ENCODE data around the gene FNDC10. TPM values are rescaled to one million over a fixed set of nuclear protein-coding genes. Genes with fewer than 3 reads are reported as not detected.

The FNDC10 gene
- total RNA-seq, 4 donors from 2014 or later, result 1.4 to 3.0 (median 2.0) TPM

DNA sequence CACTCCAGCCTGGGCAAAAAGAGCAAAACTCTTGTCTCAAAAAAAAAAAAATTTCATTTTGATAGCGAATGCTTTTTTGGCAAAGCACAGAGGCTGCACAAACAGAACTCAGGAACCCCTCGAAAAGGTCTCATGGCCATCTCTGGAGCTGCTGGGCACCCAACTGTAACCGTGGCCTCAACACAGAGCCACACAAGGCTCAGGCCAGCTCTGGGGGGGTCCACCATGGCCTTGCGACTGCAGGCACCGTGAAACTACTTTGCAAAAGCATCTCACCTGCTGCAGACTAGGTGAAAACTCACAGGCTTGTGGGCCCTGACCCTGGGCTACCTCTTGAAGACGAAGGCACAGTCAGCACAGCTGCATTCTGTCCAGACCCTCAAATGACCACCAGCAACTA, 43.4 kb downstream of the FNDC10 start:
- H3K4me3 ChIP-seq, result no peak overlapping the region
- no peak overlapping the region for H3K27ac ChIP-seq
- peaks cover 0 to 26% (median 0%) of the 10 kb centered on the region in 4 donors for H3K4me1 ChIP-seq
- TF ChIP-seq POLR2A (IDR thresholded peaks at IDR 0.05) (no peak), EP300 (IDR thresholded peaks at IDR 0.05) (no peak)
- TF ChIP-seq, protein P1, sequence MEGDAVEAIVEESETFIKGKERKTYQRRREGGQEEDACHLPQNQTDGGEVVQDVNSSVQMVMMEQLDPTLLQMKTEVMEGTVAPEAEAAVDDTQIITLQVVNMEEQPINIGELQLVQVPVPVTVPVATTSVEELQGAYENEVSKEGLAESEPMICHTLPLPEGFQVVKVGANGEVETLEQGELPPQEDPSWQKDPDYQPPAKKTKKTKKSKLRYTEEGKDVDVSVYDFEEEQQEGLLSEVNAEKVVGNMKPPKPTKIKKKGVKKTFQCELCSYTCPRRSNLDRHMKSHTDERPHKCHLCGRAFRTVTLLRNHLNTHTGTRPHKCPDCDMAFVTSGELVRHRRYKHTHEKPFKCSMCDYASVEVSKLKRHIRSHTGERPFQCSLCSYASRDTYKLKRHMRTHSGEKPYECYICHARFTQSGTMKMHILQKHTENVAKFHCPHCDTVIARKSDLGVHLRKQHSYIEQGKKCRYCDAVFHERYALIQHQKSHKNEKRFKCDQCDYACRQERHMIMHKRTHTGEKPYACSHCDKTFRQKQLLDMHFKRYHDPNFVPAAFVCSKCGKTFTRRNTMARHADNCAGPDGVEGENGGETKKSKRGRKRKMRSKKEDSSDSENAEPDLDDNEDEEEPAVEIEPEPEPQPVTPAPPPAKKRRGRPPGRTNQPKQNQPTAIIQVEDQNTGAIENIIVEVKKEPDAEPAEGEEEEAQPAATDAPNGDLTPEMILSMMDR (IDR thresholded peaks at IDR 0.05), result no peak
- H3K36me3 ChIP-seq, result peaks cover 0 to 37% (median 0%) of the 10 kb centered on the region in 3 donors
- H3K9me3 ChIP-seq, result no peaks in the 10 kb centered on the region
- no peaks in the 10 kb centered on the region for H3K27me3 ChIP-seq
- no peak for DNase-seq (ENCODE audit: low spot score in 2 of 2)
- 81 to 90% methylated on average over 6 of the region's 6 CpGs for WGBS, 2 donors

DNA sequence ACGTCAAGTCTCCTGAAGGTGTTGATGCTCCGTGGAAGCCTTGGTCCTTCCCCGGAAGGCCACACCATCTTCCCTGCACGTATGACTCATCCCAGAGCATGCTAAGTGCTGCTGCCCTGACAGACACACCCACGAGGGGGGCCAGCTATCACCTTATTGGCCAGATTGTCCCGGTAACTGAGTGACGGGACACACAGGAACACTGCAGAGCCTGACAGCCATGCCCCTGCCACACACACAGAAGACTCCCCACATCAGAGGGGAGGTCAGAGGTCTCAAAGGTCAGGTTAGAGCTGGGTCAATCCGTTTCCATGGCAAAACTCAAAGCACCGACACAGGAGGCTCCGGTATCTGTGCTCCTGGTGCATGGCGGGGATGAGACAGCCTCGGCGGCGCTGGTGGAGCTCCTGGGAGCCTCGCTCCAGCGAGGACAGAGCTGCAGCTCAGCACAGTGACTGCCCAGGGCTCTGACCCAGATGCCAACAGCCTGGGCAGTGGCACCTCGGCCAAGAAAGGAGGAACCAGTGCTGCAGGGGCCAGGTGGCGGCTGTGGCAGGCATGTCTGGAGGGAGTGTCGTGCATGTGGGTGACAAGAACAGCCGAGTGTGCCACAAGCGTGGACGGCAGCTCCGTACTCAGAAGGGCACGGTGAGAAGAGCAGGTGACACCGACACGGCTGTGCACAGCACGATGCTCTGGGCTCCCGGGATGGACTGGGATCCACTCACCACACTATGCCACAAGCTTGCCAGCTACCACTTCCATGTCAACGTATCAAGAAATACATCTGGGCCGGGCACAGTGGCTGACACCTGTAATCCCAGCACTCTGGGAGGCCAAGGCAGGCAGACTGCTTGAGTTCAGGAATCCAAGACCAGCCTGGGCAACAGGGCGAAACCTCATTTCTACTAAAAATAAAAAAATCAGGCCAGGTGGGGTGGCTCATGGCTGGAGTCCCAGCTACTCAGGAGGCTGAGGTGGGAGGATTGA, 44.7 kb downstream of the FNDC10 start:
- H3K4me1 ChIP-seq, result peaks cover 0 to 37% (median 4%) of the 10 kb centered on the region in 4 donors
- H3K4me3 ChIP-seq, result no peak overlapping the region
- no peaks in the 10 kb centered on the region for H3K9me3 ChIP-seq
- 66 to 70% methylated on average over 24 to 30 of the region's 31 CpGs for WGBS, 2 donors
- no peak for DNase-seq (ENCODE audit: low spot score in 2 of 2)
- TF ChIP-seq POLR2A (IDR thresholded peaks at IDR 0.05) (no peak), EP300 (IDR thresholded peaks at IDR 0.05) (no peak)
- TF ChIP-seq, protein P1 (IDR thresholded peaks at IDR 0.05), result no peak
- H3K36me3 ChIP-seq, result peaks cover 0 to 24% (median 0%) of the 10 kb centered on the region in 3 donors
- H3K27me3 ChIP-seq, result no peaks in the 10 kb centered on the region
- H3K27ac ChIP-seq, result no peak overlapping the region

DNA sequence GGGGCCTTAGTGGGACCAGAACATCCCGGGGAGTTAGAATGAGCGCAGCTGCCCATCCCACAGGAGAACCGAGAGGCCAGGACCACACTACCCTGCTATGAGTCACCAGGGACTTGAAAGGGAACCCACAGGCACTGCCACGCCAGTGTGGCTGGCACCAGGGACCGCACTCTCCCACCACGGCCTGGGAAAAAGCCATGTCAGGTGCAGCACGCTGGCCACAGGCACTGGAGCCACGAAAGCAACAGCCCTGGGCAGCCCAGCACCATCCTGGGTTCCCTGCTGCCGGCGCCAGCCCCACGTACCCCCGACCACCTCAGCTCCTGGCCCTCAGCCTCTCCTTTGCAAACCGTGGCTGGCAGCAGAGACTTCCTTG, 45.4 kb downstream of the FNDC10 start:
- H3K4me3 ChIP-seq, result no peak overlapping the region
- H3K36me3 ChIP-seq, result peaks cover 0 to 19% (median 0%) of the 10 kb centered on the region in 3 donors
- H3K27ac ChIP-seq, result no peak overlapping the region
- DNase-seq (ENCODE audit: low spot score in 2 of 2), result no peak
- no peaks in the 10 kb centered on the region for H3K9me3 ChIP-seq
- TF ChIP-seq, protein P1 (IDR thresholded peaks at IDR 0.05), result no peak
- TF ChIP-seq EP300 (IDR thresholded peaks at IDR 0.05) (no peak), POLR2A (IDR thresholded peaks at IDR 0.05) (no peak)
- peaks cover 0 to 39% (median 4%) of the 10 kb centered on the region in 4 donors for H3K4me1 ChIP-seq
- WGBS, 2 donors, result 77 to 100% methylated on average over 2 to 8 of the region's 13 CpGs
- no peaks in the 10 kb centered on the region for H3K27me3 ChIP-seq

DNA sequence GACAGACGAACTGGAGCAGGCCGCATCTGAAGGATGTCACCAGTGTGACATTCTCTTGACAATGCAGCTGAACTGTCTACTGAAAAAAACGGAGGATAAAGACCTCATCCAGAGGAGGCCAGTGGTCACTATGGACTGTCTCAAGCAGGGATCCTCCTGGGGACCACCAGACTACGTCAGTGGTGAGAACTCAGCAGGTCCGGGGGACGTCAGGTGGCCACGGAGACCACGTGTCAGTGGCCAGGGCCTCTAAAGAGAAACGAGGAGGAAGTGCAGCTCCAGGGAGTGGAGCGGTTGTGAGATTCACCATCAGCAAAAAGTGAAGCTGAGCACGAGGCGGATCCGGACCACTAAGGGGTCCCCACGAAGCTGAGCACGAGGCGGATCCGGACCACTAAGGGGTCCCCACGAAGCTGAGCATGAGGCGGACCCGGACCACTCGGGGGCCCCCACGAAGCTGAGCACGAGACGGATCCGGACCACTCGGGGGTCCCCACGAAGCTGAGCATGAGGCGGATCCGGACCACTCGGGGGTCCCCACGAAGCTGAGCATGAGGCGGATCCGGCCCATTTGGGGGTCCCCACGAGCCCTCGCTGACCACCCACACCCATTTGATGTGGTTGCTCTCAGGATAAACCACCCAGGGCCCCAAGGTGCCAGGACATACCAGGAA, 46.0 kb downstream of the FNDC10 start:
- H3K27me3 ChIP-seq, result no peaks in the 10 kb centered on the region
- H3K36me3 ChIP-seq, result peaks cover 0 to 19% (median 0%) of the 10 kb centered on the region in 3 donors
- WGBS, 2 donors, result 89 to 91% methylated on average over 35 of the region's 35 CpGs
- TF ChIP-seq, protein P1 (IDR thresholded peaks at IDR 0.05), result no peak
- TF ChIP-seq POLR2A (IDR thresholded peaks at IDR 0.05) (no peak), EP300 (IDR thresholded peaks at IDR 0.05) (no peak)
- H3K4me3 ChIP-seq, result no peak overlapping the region
- H3K27ac ChIP-seq, result no peak overlapping the region
- no peaks in the 10 kb centered on the region for H3K9me3 ChIP-seq
- H3K4me1 ChIP-seq, result peaks cover 0 to 39% (median 4%) of the 10 kb centered on the region in 4 donors
- DNase-seq (ENCODE audit: low spot score in 2 of 2), result no peak
